ENCODE measurements around the gene SLC35F3.
"Not testable (repeated sequence)": the region's sequence is repeated elsewhere in the genome, so short reads cannot be mapped to it uniquely, and the experiment has no call there.

SLC35F3 gene

GRCh38 chr1:234206651-234207284, 302.3 kb downstream of the SLC35F3 start:
- no peak for DNase-seq

- DNase-seq: no peak
Measured at GRCh38 chr1:234208351-234208750, 303.9 kb downstream of the SLC35F3 start.

- DNase-seq: no peak
Measured at GRCh38 chr1:234208791-234209190, 304.3 kb downstream of the SLC35F3 start.

GRCh38 chr1:234210429-234210828, 306.0 kb downstream of the SLC35F3 start:
- DNase-seq: not testable (repeated sequence)

- DNase-seq: not testable (repeated sequence)
Measured at GRCh38 chr1:234211855-234212254, 307.4 kb downstream of the SLC35F3 start.

- DNase-seq: no peak
Measured at GRCh38 chr1:234212764-234213657, 308.5 kb downstream of the SLC35F3 start.

- DNase-seq: no peak
Measured at GRCh38 chr1:234213658-234214128, 309.2 kb downstream of the SLC35F3 start.

- peak in 1 of 4 experiments; percentile 33 for DNase-seq
Measured at GRCh38 chr1:234214129-234214910, 309.8 kb downstream of the SLC35F3 start.

GRCh38 chr1:234214911-234215892, 310.7 kb downstream of the SLC35F3 start:
- no peak for DNase-seq

- no peak for DNase-seq
Measured at GRCh38 chr1:234216116-234216703, 311.7 kb downstream of the SLC35F3 start.

- DNase-seq: no peak
Measured at GRCh38 chr1:234217316-234217840, 312.9 kb downstream of the SLC35F3 start.

- no peak for DNase-seq
Measured at GRCh38 chr1:234218078-234218477, 313.6 kb downstream of the SLC35F3 start.

GRCh38 chr1:234219711-234220110, 315.2 kb downstream of the SLC35F3 start:
- no peak for DNase-seq

- no peak for DNase-seq
Measured at GRCh38 chr1:234221601-234222000, 317.1 kb downstream of the SLC35F3 start.

GRCh38 chr1:234222561-234223280, 318.2 kb downstream of the SLC35F3 start:
- no peak for DNase-seq

GRCh38 chr1:234226113-234226818, 321.8 kb downstream of the SLC35F3 start:
- no peak for DNase-seq

GRCh38 chr1:234226819-234227165, 322.3 kb downstream of the SLC35F3 start:
- no peak for DNase-seq

- DNase-seq: no peak
Measured at GRCh38 chr1:234229581-234230387, 325.3 kb downstream of the SLC35F3 start.

GRCh38 chr1:234230414-234230862, 326.0 kb downstream of the SLC35F3 start:
- DNase-seq: no peak
